ENCODE data around the gene EXD2.

DNA sequence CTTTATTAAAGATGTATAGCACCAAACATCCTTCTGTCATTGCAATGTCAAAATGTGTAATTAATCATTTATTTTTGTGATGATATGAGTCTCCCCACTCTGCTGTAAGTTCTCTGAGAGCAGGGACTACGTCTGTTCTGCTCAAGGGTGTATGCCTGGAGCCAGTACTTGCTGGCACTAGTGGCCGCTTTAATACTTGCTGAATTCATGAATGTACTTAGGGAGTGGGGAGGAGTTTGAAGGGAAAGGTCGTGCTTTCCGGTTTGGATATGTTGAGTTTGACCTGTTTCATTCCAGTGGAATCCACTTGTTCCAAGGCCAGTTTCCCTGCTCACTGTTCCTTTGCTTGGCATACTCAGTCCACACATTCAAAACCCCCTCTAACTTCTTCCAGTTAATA, 36.5 kb upstream of the EXD2 start:
- TF ChIP-seq POLR2AphosphoS5 (IDR thresholded peaks at IDR 0.05; ENCODE audit: low read depth), result no peak
- TF ChIP-seq, protein P1, sequence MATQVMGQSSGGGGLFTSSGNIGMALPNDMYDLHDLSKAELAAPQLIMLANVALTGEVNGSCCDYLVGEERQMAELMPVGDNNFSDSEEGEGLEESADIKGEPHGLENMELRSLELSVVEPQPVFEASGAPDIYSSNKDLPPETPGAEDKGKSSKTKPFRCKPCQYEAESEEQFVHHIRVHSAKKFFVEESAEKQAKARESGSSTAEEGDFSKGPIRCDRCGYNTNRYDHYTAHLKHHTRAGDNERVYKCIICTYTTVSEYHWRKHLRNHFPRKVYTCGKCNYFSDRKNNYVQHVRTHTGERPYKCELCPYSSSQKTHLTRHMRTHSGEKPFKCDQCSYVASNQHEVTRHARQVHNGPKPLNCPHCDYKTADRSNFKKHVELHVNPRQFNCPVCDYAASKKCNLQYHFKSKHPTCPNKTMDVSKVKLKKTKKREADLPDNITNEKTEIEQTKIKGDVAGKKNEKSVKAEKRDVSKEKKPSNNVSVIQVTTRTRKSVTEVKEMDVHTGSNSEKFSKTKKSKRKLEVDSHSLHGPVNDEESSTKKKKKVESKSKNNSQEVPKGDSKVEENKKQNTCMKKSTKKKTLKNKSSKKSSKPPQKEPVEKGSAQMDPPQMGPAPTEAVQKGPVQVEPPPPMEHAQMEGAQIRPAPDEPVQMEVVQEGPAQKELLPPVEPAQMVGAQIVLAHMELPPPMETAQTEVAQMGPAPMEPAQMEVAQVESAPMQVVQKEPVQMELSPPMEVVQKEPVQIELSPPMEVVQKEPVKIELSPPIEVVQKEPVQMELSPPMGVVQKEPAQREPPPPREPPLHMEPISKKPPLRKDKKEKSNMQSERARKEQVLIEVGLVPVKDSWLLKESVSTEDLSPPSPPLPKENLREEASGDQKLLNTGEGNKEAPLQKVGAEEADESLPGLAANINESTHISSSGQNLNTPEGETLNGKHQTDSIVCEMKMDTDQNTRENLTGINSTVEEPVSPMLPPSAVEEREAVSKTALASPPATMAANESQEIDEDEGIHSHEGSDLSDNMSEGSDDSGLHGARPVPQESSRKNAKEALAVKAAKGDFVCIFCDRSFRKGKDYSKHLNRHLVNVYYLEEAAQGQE (IDR thresholded peaks at IDR 0.05; ENCODE audit: insufficient replicate concordance, low read depth), result no peak
- TF ChIP-seq, protein P2, sequence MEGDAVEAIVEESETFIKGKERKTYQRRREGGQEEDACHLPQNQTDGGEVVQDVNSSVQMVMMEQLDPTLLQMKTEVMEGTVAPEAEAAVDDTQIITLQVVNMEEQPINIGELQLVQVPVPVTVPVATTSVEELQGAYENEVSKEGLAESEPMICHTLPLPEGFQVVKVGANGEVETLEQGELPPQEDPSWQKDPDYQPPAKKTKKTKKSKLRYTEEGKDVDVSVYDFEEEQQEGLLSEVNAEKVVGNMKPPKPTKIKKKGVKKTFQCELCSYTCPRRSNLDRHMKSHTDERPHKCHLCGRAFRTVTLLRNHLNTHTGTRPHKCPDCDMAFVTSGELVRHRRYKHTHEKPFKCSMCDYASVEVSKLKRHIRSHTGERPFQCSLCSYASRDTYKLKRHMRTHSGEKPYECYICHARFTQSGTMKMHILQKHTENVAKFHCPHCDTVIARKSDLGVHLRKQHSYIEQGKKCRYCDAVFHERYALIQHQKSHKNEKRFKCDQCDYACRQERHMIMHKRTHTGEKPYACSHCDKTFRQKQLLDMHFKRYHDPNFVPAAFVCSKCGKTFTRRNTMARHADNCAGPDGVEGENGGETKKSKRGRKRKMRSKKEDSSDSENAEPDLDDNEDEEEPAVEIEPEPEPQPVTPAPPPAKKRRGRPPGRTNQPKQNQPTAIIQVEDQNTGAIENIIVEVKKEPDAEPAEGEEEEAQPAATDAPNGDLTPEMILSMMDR (IDR thresholded peaks at IDR 0.05; ENCODE audit: insufficient read depth, low read length), result no peak
- TF ChIP-seq SPI1 (IDR thresholded peaks at IDR 0.05; ENCODE audit: borderline replicate concordance, low read depth), result no peak
